LoVo (cell line): ENCODE measurements around the gene MTM1.

Experiments used
- DNase-seq: peaks from one replicate; pipeline ENCODE4 v3.0.0-alpha.2; 2016; ENCODE audit warnings: low spot score

The MTM1 gene

DNA sequence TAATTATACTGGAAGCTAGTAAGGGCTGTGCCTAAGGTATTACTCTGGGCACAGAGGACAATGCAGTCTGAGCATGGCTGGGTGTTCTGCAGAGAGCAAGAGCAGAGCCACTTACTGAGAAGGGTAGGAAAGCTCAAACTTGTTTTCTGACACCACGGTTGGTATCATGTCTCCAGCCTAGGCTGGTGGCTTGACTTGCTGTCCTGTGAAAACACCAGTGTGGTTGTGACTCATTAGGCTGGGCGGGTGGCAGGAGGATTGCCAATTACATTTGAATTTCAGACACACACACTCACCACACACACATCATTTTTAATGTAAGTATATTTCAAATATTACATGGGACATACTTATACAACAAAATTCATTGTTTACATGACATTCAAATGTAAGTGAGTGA is 19.7 kb upstream of the MTM1 start:
- no peak for DNase-seq

- no peak for DNase-seq
Measured at GRCh38 chrX:150551963-150552362, 16.5 kb upstream of the MTM1 start.

- no peak for DNase-seq
Measured at GRCh38 chrX:150558424-150558823, 10.0 kb upstream of the MTM1 start.

- no peak for DNase-seq
Measured at GRCh38 chrX:150564838-150565237, 3.6 kb upstream of the MTM1 start.

GRCh38 chrX:150565551-150565950 is 2.9 kb upstream of the MTM1 start:
- DNase-seq = no peak

GRCh38 chrX:150566734-150567182 is 1.7 kb upstream of the MTM1 start:
- DNase-seq = no peak

GRCh38 chrX:150567645-150568319 is 639 bp upstream of the MTM1 start:
- DNase-seq = no peak

DNA sequence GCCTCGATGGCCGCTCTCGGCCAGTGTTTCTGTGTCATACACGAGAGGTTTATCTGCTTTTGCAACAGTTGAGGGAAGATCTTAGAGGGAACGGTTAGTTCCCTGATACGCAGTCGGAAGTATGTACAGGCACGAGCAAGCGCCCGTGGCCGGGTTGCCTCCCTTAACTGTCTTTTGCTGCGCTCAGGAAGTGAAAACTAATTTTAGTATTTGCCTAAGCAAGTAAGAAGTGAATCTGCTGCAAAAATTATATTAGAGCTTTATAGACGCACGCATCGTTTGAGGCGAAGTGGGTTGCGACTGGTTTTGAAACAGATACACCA is 695 bp downstream of the MTM1 start:
- no peak for DNase-seq

- no peak for DNase-seq
Measured at GRCh38 chrX:150570512-150570911, 2.1 kb downstream of the MTM1 start.

- DNase-seq = peak; percentile 28
Measured at GRCh38 chrX:150572206-150572605, 3.8 kb downstream of the MTM1 start.

GRCh38 chrX:150573106-150573505 is 4.7 kb downstream of the MTM1 start:
- DNase-seq = no peak

- DNase-seq = no peak
Measured at GRCh38 chrX:150573702-150574101, 5.3 kb downstream of the MTM1 start.

GRCh38 chrX:150574559-150575418 is 6.4 kb downstream of the MTM1 start:
- no peak for DNase-seq

DNA sequence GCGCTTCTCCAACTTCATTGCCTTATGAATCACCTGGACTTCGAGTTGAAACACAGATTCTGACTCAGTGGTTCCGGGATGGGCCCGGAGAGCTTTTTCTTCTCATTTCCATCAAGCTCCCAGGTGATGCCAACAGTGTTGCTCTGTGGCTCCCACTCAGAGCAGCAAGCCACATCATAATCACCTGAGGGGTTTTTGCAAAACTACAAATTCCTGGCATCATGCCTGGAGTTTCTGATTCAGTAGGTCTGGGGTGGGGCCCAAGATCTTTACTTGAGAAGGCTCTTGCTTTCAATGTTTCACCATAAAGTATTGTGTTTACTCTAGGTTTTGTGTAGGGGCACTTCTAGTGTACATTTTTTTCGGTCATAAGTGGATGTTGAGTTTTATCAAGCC is 7.0 kb downstream of the MTM1 start:
- peak; percentile 65 for DNase-seq

DNA sequence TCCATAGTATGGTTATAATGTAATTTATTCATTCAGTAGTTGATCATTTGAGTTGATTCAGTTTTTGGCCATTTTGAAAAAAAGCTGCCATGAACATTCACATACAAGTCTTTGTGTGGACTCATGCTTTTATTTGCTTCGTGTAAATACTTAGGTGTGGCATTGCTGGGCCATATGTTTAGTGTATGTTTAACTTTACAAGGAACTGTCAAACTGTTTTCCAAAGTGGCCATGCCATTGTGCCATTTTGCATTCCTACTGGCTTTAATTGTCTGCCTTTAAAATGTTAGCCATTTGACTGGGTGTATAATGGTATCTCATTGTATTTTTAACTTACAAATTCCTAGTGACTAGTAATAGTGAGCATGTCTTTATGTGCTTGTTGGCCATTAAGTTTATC is 8.8 kb downstream of the MTM1 start:
- peak; percentile 24 for DNase-seq

DNA sequence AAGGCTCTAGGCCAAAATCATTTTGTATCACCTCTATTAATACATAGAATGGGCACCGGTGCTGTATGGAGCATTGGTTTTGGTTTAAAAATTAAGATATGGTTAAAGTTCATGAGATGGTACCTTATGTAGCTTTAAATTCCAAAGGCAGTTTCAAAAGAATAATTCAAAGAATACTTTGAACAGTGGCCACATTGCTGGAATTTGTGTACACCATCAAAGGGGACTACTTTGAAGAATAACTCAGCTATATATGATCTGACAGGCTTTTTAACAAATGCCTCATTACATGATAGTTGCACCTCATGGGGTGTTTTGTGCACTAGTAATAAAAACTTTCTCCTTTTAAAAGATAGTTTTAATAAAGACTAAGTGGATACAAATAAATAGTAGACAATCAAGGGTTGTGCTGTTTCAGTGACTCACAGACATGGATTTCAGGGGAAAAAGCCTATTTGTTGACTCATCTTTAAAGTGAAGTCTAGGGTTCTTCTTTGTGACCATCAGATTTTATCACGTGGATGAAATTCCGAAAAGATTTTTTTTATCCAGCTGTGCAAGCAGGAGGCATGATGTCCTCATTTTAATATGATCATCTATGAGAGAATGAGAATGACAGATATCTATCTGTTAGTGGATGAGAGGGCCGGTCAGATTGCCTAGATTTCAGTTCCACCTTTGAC is 12.8 kb downstream of the MTM1 start:
- peak; percentile 8 for DNase-seq

DNA sequence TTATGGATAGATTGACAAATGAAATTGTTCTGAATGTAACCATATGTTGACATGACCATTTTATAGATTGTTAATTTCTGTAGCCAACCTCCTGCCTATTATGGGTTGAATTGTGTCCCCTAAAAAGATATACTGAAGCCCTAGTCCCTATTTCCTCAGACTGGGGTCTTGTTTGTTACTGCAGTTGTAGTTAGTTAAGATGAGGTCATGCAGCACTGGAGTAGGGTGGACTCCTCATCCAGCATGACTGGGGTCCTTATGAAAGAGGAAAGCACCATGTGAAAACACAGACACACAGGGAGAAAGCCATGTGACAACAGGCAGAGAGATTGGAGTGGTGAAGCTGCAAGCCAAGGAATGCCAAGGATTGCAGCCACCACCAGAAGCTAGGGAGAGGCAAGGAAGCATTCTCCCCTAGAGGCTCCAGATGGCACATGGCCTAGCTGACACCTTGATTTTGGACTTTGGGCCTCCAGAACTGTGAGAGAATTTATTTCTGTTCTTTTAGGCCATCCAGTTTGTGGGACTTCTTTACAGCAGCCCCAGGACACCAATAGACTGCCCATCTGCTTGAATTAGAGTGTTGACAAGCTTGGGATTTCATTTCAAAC is 14.0 kb downstream of the MTM1 start:
- DNase-seq = no peak

- DNase-seq = no peak
Measured at GRCh38 chrX:150587585-150588503, 19.4 kb downstream of the MTM1 start.

- no peak for DNase-seq
Measured at GRCh38 chrX:150594584-150594983, 26.2 kb downstream of the MTM1 start.

- no peak for DNase-seq
Measured at GRCh38 chrX:150599226-150599625, 30.8 kb downstream of the MTM1 start.

GRCh38 chrX:150602296-150602695 is 33.9 kb downstream of the MTM1 start:
- no peak for DNase-seq

DNA sequence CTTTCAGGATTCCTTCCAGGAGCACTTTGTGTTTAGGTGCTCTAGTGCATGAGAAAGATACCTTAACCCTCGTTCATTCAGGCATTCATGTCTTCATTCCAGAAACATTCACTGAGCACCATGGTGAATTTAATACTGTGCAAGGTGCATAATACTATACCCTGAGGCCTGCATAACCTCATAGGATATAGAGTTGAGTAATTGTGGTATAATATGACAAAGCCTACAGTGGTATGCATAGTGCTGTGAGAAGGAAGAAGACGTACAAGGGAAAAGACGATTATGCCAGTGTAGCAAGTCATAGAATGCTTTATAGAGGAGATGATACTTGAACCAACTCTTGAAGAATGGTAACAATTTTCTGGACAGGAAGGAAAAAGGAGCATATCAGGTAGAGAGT is 34.3 kb downstream of the MTM1 start:
- no peak for DNase-seq
